Endothelial cell of umbilical vein (primary cell): ENCODE data around the gene GLI3. TPM values are rescaled to one million over a fixed set of nuclear protein-coding genes. Genes with fewer than 3 reads are reported as not detected.

Source experiments
- BruUV-seq: library from RNA; stranded (reverse); fragments of 400-500 nt; replicated peaks from 2 replicates; lab custom pipeline; 2021; lab: Mats Ljungman, UMichigan
- CTCF ChIA-PET: fragments of 300-600, 350-600 bp; sonication (Branson Sonifier 250); formaldehyde crosslinking; loops from one replicate; lab custom pipeline; 2021; ENCODE audit warnings: antibody characterized with exemption, inconsistent platforms; lab: Charles Lee
- POLR2A ChIA-PET: fragments of 300-600, 350-600 bp; sonication (Branson Sonifier 250); formaldehyde crosslinking; loops from one replicate; lab custom pipeline; 2021; ENCODE audit warnings: antibody characterized with exemption, inconsistent platforms; lab: Charles Lee
- DNase-seq: peaks from one replicate; pipeline ENCODE4 v3.0.0-alpha.2; 2011; ENCODE audit warnings: low read depth, low spot score
- FAIRE-seq: peaks from 2 replicates; lab custom pipeline; 2011; peaks lifted over from hg19 to GRCh38; lab: Jason Lieb, UNC
- H2AFZ ChIP-seq: 2 replicates; pipeline ENCODE4 v1.6.0; 2012; ENCODE audit warnings: low read depth, low read length, control low read depth, inconsistent platforms
- H3K27ac ChIP-seq: 2 replicates; pipeline ENCODE4 v1.5.1; 2011; ENCODE audit warnings: low read depth, mild to moderate bottlenecking, control low read depth, low read length, moderate library complexity; ENCODE audit not compliant: insufficient read depth
- H3K27me3 ChIP-seq, 2 experiments: 2 replicates each; pipeline versions ENCODE4 v1.6.0 to v1.6.1; 2011; ENCODE audit warnings: low read length in 2 of 2, mixed read lengths in 1 of 2; ENCODE audit not compliant: control insufficient read depth in 2 of 2, insufficient read depth in 2 of 2
- H3K36me3 ChIP-seq, 2 experiments: 2 replicates in 1 of 2; 3 replicates in 1 of 2; pipeline ENCODE4 v1.5.1; 2011; ENCODE audit warnings: low read length in 2 of 2, mild to moderate bottlenecking in 1 of 2, moderate library complexity in 1 of 2; ENCODE audit not compliant: control insufficient read depth in 2 of 2, insufficient read depth in 2 of 2; ENCODE audit errors: extremely low read depth in 1 of 2
- H3K4me1 ChIP-seq: 3 replicates; pipeline ENCODE4 v1.5.1; 2011; ENCODE audit warnings: mild to moderate bottlenecking, low read length; ENCODE audit not compliant: control insufficient read depth, insufficient read depth; ENCODE audit errors: extremely low read depth
- H3K4me2 ChIP-seq: 2 replicates; pipeline ENCODE4 v1.6.1; 2011; ENCODE audit warnings: low read length, control low read depth, mixed read lengths; ENCODE audit not compliant: insufficient read depth
- H3K4me3 ChIP-seq, 3 experiments: fragments of 200-600 bp in 1 of 3; sonication (generic), shearing (Covaris generic) in 1 of 3; replicated peaks in 1 of 3; 2 replicates each; pipeline ENCODE4 v1.5.1; 2011 to 2016; ENCODE audit warnings: control low read depth in 3 of 3, low read length in 3 of 3, mild to moderate bottlenecking in 2 of 3, inconsistent platforms in 1 of 3, low read depth in 1 of 3, moderate library complexity in 1 of 3; ENCODE audit not compliant: insufficient read depth in 1 of 3
- H3K79me2 ChIP-seq: 2 replicates; pipeline ENCODE4 v1.6.0; 2012; ENCODE audit warnings: low read length, inconsistent platforms; ENCODE audit not compliant: control insufficient read depth, insufficient read depth
- H3K9ac ChIP-seq: replicated peaks from 2 replicates; pipeline ENCODE3; 2011; ENCODE audit warnings: low read length, control low read depth; ENCODE audit not compliant: insufficient read depth; ENCODE audit errors: extremely low read depth
- H3K9me1 ChIP-seq: replicated peaks from 3 replicates; pipeline ENCODE4 v1.6.0; 2011; ENCODE audit warnings: mild to moderate bottlenecking, low read length; ENCODE audit not compliant: control insufficient read depth, insufficient read depth; ENCODE audit errors: extremely low read depth
- H3K9me3 ChIP-seq: replicated peaks from 2 replicates; pipeline ENCODE4 v1.5.1; 2012; ENCODE audit warnings: low read length, inconsistent platforms; ENCODE audit not compliant: control insufficient read depth, insufficient read depth
- H4K20me1 ChIP-seq: replicated peaks from 2 replicates; pipeline ENCODE3; 2011; ENCODE audit warnings: mild to moderate bottlenecking, low read length; ENCODE audit not compliant: control insufficient read depth, insufficient read depth; ENCODE audit errors: extremely low read depth
- EZH2 ChIP-seq: IDR thresholded peaks from 2 replicates; pipeline ENCODE4 v1.6.1; 2012; ENCODE audit warnings: borderline replicate concordance, low read depth, mild to moderate bottlenecking, moderate library complexity, low read length, inconsistent platforms; ENCODE audit not compliant: severe bottlenecking
- FOS ChIP-seq: IDR thresholded peaks from 2 replicates; pipeline ENCODE4 v1.6.1; 2011; ENCODE audit warnings: mild to moderate bottlenecking, low read length, moderate library complexity, borderline replicate concordance; ENCODE audit not compliant: insufficient read depth
- GATA2 ChIP-seq: IDR thresholded peaks from 2 replicates; pipeline ENCODE4 v1.7.0; 2011; ENCODE audit warnings: low read depth, mild to moderate bottlenecking, moderate library complexity, mixed read lengths, low read length; ENCODE audit not compliant: insufficient read length, insufficient read depth
- JUN ChIP-seq: IDR thresholded peaks from 2 replicates; pipeline ENCODE4 v1.6.1; 2011; ENCODE audit warnings: borderline replicate concordance, low read depth; ENCODE audit not compliant: insufficient read length, insufficient read depth
- MYC ChIP-seq: IDR thresholded peaks from one replicate; pipeline ENCODE4 v1.6.1; 2011; ENCODE audit warnings: mild to moderate bottlenecking, low read depth, low read length
- POLR2A ChIP-seq: IDR thresholded peaks from 2 replicates; pipeline ENCODE4 v1.6.1; 2012; ENCODE audit warnings: low read depth, mild to moderate bottlenecking, control low read depth, low read length
- POLR2AphosphoS5 ChIP-seq: IDR thresholded peaks from 2 replicates; pipeline ENCODE4 v1.6.1; 2012; ENCODE audit warnings: low read depth, mild to moderate bottlenecking, control low read depth, low read length, moderate library complexity; ENCODE audit not compliant: insufficient read depth
- dilution Hi-C: fragments of 300-500 bp; cut with MboI; formaldehyde crosslinking; loops from one replicate; pipeline ENCODE4 v1.15.0; 2019; ENCODE audit warnings: low sequenced_read_pairs; ENCODE audit not compliant: extremely low pct_ligation_motif_present
- intact Hi-C: fragments of 100-400 bp; cut with micrococcal nuclease; formaldehyde crosslinking; loops from one replicate; pipeline ENCODE4 v1.10.0; 2022
- polyA plus RNA-seq, 4 experiments: library from polyadenylated mRNA; depleted of rRNA in 3 of 4; stranded (reverse) in 3 of 4; unstranded in 1 of 4; fragments of >200 nt; gene quantifications; 2 replicates each; pipeline versions ENCODE4 v1.2.1 to v1.2.3, GENCODE V29; 2011 to 2012; ENCODE audit warnings: missing spikeins in 1 of 4
- total RNA-seq: library from RNA; stranded (reverse); gene quantifications from 2 replicates; pipeline ENCODE4 v1.2.3, GENCODE V29; 2021
- TF ChIP-seq, protein P1 (sequence below), 2 donors: IDR thresholded peaks; 1 replicate in 1 of 2; 2 replicates in 1 of 2; pipeline ENCODE4 v1.5.1; 2011; ENCODE audit warnings: low read length in 2 of 2, mild to moderate bottlenecking in 2 of 2, moderate library complexity in 2 of 2, control low read depth in 1 of 2, inconsistent platforms in 1 of 2, low read depth in 1 of 2; ENCODE audit not compliant: insufficient read depth in 1 of 2; ENCODE audit errors: extremely low read depth in 1 of 2
- TF ChIP-seq, protein P2 (sequence below): IDR thresholded peaks from 2 replicates; pipeline ENCODE4 v1.6.1; 2011; ENCODE audit not compliant: insufficient read depth, insufficient read length

GLI3 gene
- total and polyA plus RNA-seq, 2 donors (not counting 3 experiments of a cell fraction or from before 2014, with no cell fraction given) = 6.0 to 24.9 TPM

DNA sequence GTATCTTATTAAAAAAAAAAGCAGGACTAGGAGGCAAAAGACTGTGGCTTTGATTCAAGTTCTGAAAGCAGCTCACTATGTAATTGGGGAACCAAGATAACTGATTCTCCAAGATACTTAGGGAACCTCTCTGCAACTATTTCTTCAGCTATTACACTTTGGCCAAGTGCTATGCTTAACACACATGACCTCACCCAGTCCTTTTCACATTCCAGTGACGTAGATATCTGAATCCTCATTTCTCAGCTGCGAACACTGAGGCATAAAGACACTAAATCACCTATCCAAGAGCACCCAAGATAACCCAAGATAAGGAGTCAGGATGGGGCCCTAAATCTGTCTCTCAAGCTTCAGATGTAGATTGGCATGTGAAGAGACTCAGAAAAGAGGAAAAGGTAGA is 133.6 kb downstream of the GLI3 start:
- Histone ChIP-seq H3K9me3 (no peaks in the 10 kb centered on the region), H4K20me1 (no peaks in the 10 kb centered on the region), H3K79me2 (no peaks in the 10 kb centered on the region), H3K4me1 (peaks cover 4% of the 10 kb centered on the region), H3K9me1 (no peaks in the 10 kb centered on the region), H2AFZ (no peak overlapping the region), H3K27ac (no peak overlapping the region), H3K4me2 (no peak overlapping the region), H3K27me3 (no peaks in the 10 kb centered on the region), H3K36me3 (no peaks in the 10 kb centered on the region), H3K4me3 (no peak overlapping the region), H3K9ac (no peak overlapping the region)
- dilution Hi-C loops (no loop called here), intact Hi-C loops (no loop called here)
- BruUV-seq = no TSS peak
- ChIA-PET POLR2A (no interaction called here), CTCF (interaction anchor here (1.2 kb wide), 1 partner anchor 123 kb away, joined by 3 read pairs; no protein-coding TSS in a partner anchor)
- no peak for DNase-seq
- TF ChIP-seq, protein P1, sequence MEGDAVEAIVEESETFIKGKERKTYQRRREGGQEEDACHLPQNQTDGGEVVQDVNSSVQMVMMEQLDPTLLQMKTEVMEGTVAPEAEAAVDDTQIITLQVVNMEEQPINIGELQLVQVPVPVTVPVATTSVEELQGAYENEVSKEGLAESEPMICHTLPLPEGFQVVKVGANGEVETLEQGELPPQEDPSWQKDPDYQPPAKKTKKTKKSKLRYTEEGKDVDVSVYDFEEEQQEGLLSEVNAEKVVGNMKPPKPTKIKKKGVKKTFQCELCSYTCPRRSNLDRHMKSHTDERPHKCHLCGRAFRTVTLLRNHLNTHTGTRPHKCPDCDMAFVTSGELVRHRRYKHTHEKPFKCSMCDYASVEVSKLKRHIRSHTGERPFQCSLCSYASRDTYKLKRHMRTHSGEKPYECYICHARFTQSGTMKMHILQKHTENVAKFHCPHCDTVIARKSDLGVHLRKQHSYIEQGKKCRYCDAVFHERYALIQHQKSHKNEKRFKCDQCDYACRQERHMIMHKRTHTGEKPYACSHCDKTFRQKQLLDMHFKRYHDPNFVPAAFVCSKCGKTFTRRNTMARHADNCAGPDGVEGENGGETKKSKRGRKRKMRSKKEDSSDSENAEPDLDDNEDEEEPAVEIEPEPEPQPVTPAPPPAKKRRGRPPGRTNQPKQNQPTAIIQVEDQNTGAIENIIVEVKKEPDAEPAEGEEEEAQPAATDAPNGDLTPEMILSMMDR (IDR thresholded peaks at IDR 0.05; ENCODE audit: extremely low read depth in 1 of 2, insufficient read depth in 1 of 2, low read depth in 1 of 2, low read length in 2 of 2) = no peak
- TF ChIP-seq, protein P2, sequence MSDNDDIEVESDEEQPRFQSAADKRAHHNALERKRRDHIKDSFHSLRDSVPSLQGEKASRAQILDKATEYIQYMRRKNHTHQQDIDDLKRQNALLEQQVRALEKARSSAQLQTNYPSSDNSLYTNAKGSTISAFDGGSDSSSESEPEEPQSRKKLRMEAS = no peak
- TF ChIP-seq EZH2 (no peak), POLR2A (no peak), GATA2 (no peak), MYC (no peak), POLR2AphosphoS5 (no peak), FOS (no peak), JUN (no peak)
- FAIRE-seq = no peak
